ENCODE results near the gene KRT83. TPM values are rescaled to one million over a fixed set of nuclear protein-coding genes. Genes with fewer than 3 reads are reported as not detected.

KRT83 gene
- total RNA-seq, 1 donor from 2014 or later: not detected

- Histone ChIP-seq H3K79me2 (ENCODE audit: low read depth) (no peaks in the 10 kb centered on the region), H3K4me3 (no peak overlapping the region), H3K27me3 (peaks cover 19% of the 10 kb centered on the region), H3K27ac (no peak overlapping the region), H3K36me3 (no peaks in the 10 kb centered on the region), H3F3A (ENCODE audit: low read depth) (no peaks in the 10 kb centered on the region), H3K4me1 (peaks cover 8% of the 10 kb centered on the region), H3K4me2 (peak overlapping the region; percentile 81), H3K9ac (no peak overlapping the region), H2AFZ (replicated peaks) (peak overlapping the region; percentile 99), H4K20me1 (ENCODE audit: low read depth) (no peaks in the 10 kb centered on the region), H3K9me3 (ENCODE audit: low read depth) (no peaks in the 10 kb centered on the region)
- Mint-ChIP-seq H3K27ac (peak overlapping the region; percentile 76), H3K4me3 (peak overlapping the region; percentile 47), H3K9me3 (no peaks in the 10 kb centered on the region), H3K4me1 (peaks cover 25% of the 10 kb centered on the region), H3K36me3 (no peaks in the 10 kb centered on the region), H3K27me3 (ENCODE audit: insufficient read depth, low read depth) (peaks cover 7% of the 10 kb centered on the region)
- TF ChIP-seq EZH2phosphoT487 (IDR thresholded peaks at IDR 0.05) (no peak), CTCF (IDR thresholded peaks at IDR 0.05) (no peak), EZH2 (IDR thresholded peaks at IDR 0.05) (no peak)
- DNase-seq (ENCODE audit: low spot score): peak; percentile 46
Measured at GRCh38 chr12:52279422-52280318, 41.5 kb downstream of the KRT83 start.

- Mint-ChIP-seq H3K27me3 (ENCODE audit: insufficient read depth, low read depth) (peaks cover 8% of the 10 kb centered on the region), H3K4me3 (peak overlapping the region; percentile 73), H3K4me1 (peaks cover 25% of the 10 kb centered on the region), H3K9me3 (no peaks in the 10 kb centered on the region), H3K36me3 (no peaks in the 10 kb centered on the region), H3K27ac (peak overlapping the region; percentile 75)
- Histone ChIP-seq H3K4me1 (peaks cover 8% of the 10 kb centered on the region), H3K4me3 (peak overlapping the region; percentile 43), H3K9me3 (ENCODE audit: low read depth) (no peaks in the 10 kb centered on the region), H4K20me1 (ENCODE audit: low read depth) (no peaks in the 10 kb centered on the region), H3F3A (ENCODE audit: low read depth) (no peaks in the 10 kb centered on the region), H2AFZ (replicated peaks) (peak overlapping the region; percentile 99), H3K27ac (no peak overlapping the region), H3K9ac (no peak overlapping the region), H3K4me2 (peak overlapping the region; percentile 81), H3K27me3 (peaks cover 25% of the 10 kb centered on the region), H3K36me3 (no peaks in the 10 kb centered on the region), H3K79me2 (ENCODE audit: low read depth) (no peaks in the 10 kb centered on the region)
- DNase-seq (ENCODE audit: low spot score): peak; percentile 83
- TF ChIP-seq EZH2 (IDR thresholded peaks at IDR 0.05) (no peak), CTCF (IDR thresholded peaks at IDR 0.05) (peak; percentile 92)
Measured at GRCh38 chr12:52278575-52279421, 42.4 kb downstream of the KRT83 start.

- Histone ChIP-seq H3K27me3 (peaks cover 36% of the 10 kb centered on the region), H3K4me1 (peaks cover 8% of the 10 kb centered on the region), H2AFZ (replicated peaks) (no peak overlapping the region), H3K36me3 (no peaks in the 10 kb centered on the region), H4K20me1 (ENCODE audit: low read depth) (no peaks in the 10 kb centered on the region), H3K4me3 (no peak overlapping the region), H3K4me2 (no peak overlapping the region), H3F3A (ENCODE audit: low read depth) (no peaks in the 10 kb centered on the region), H3K9me3 (ENCODE audit: low read depth) (no peaks in the 10 kb centered on the region), H3K27ac (no peak overlapping the region), H3K79me2 (ENCODE audit: low read depth) (no peaks in the 10 kb centered on the region), H3K9ac (no peak overlapping the region)
- no peak for DNase-seq (ENCODE audit: low spot score)
- Mint-ChIP-seq H3K36me3 (no peaks in the 10 kb centered on the region), H3K9me3 (no peaks in the 10 kb centered on the region), H3K4me3 (peak overlapping the region; percentile 51), H3K4me1 (peaks cover 24% of the 10 kb centered on the region), H3K27ac (peak overlapping the region; percentile 57), H3K27me3 (ENCODE audit: insufficient read depth, low read depth) (peaks cover 5% of the 10 kb centered on the region)
- no peak for TF ChIP-seq CTCF (IDR thresholded peaks at IDR 0.05)
- no peak for TF ChIP-seq EZH2 (IDR thresholded peaks at IDR 0.05)
- no peak for TF ChIP-seq EZH2phosphoT487 (IDR thresholded peaks at IDR 0.05)
Measured at GRCh38 chr12:52277486-52278245, 43.5 kb downstream of the KRT83 start.
